Activated CD4-positive, alpha-beta memory T cell treated with anti-CD3 and anti-CD28 coated beads for 36 hours (primary cell): Measurements from ENCODE around the gene ZMYM1. TPM values are rescaled to one million over a fixed set of nuclear protein-coding genes. Genes with fewer than 3 reads are reported as not detected.
"Not testable (repeated sequence)": the region's sequence is repeated elsewhere in the genome, so short reads cannot be mapped to it uniquely, and the experiment has no call there.

Source experiments
- CTCF ChIA-PET: fragments of 350-600 bp; sonication (Branson Sonifier 250); formaldehyde crosslinking; loops from one replicate; lab custom pipeline; 2021; ENCODE audit warnings: antibody characterized with exemption, inconsistent platforms; lab: Charles Lee
- POLR2A ChIA-PET: fragments of 350-600 bp; sonication (Branson Sonifier 250); formaldehyde crosslinking; loops from one replicate; lab custom pipeline; 2021; ENCODE audit warnings: antibody characterized with exemption; lab: Charles Lee
- DNase-seq: peaks from one replicate; pipeline ENCODE4 v3.0.0-alpha.2; 2020
- H3K27ac Mint-ChIP-seq: one replicate; pipeline ENCODE4 v1.8.0; 2021; ENCODE audit warnings: mixed read lengths
- H3K27me3 Mint-ChIP-seq: one replicate; pipeline ENCODE4 v1.8.0; 2021; ENCODE audit warnings: mixed read lengths
- H3K36me3 Mint-ChIP-seq: one replicate; pipeline ENCODE4 v1.8.0; 2021; ENCODE audit warnings: mixed read lengths
- H3K4me1 Mint-ChIP-seq: one replicate; pipeline ENCODE4 v1.8.0; 2021; ENCODE audit warnings: low read depth, mixed read lengths
- H3K4me3 Mint-ChIP-seq: one replicate; pipeline ENCODE4 v1.8.0; 2021; ENCODE audit warnings: mild to moderate bottlenecking, mixed read lengths
- H3K9me3 Mint-ChIP-seq: one replicate; pipeline ENCODE4 v1.8.0; 2021; ENCODE audit warnings: mixed read lengths
- intact Hi-C: fragments of 100-400 bp; cut with micrococcal nuclease; formaldehyde crosslinking; loops from one replicate; pipeline ENCODE4 v1.15.1; 2023
- total RNA-seq, 2 experiments: library from RNA; stranded (reverse); gene quantifications; one replicate each; pipeline ENCODE4 v1.2.3, GENCODE V29; 2021

Gene ZMYM1
- total RNA-seq, 2 experiments from 2014 or later = 3.6 to 3.9 TPM

- intact Hi-C loops = no loop called here
- no peak for DNase-seq
- Mint-ChIP-seq H3K4me1 (peaks cover 33% of the 10 kb centered on the region), H3K9me3 (no peaks in the 10 kb centered on the region), H3K4me3 (peak overlapping the region; percentile 94), H3K27ac (peak overlapping the region; percentile 98), H3K27me3 (no peaks in the 10 kb centered on the region), H3K36me3 (no peaks in the 10 kb centered on the region)
- ChIA-PET CTCF (interaction anchor here (1.2 kb wide), 1 partner anchor 80 kb away, joined by 6 read pairs; no protein-coding TSS in a partner anchor), POLR2A (interaction anchor here (0.8 to 1.8 kb wide), 2 partner anchors 95 to 221 kb away, joined by 5 to 8 read pairs; partner anchors contain the start of genes SMIM12 and TMEM35B)
These were observed 1.1 kb downstream of the ZMYM1 start for GRCh38 chr1:35080171-35080854.

DNA sequence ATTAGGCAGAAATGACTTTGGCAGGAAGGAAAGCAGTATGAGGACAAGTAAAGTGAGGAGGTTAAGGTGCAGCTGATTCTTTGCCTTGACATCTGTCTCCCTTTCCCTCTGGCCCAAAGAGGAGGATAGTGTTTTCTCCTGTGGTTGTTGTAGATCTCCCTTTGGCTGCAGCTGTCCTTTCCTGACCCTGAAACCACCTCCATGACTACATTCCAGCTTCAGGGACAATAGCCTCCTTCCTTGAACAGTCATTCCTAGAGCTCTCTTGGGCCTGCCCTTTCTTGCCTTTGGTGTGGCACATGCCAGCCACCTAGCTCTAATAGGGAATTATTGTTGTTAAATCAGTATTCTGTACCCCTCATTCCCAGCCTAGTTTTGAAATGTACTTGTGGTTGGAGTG lies 6.2 kb downstream of the ZMYM1 start:
- POLR2A ChIA-PET = no interaction called here
- H3K27ac Mint-ChIP-seq = no peak overlapping the region
- no peaks in the 10 kb centered on the region for H3K36me3 Mint-ChIP-seq
- no peak overlapping the region for H3K4me3 Mint-ChIP-seq
- H3K9me3 Mint-ChIP-seq = no peaks in the 10 kb centered on the region
- peaks cover 25% of the 10 kb centered on the region for H3K4me1 Mint-ChIP-seq
- DNase-seq = no peak
- CTCF ChIA-PET = interaction anchor here (0.6 kb wide), 1 partner anchor 117 kb away, joined by 3 read pairs; no protein-coding TSS in a partner anchor
- H3K27me3 Mint-ChIP-seq = no peaks in the 10 kb centered on the region
- intact Hi-C loops = no loop called here

DNA sequence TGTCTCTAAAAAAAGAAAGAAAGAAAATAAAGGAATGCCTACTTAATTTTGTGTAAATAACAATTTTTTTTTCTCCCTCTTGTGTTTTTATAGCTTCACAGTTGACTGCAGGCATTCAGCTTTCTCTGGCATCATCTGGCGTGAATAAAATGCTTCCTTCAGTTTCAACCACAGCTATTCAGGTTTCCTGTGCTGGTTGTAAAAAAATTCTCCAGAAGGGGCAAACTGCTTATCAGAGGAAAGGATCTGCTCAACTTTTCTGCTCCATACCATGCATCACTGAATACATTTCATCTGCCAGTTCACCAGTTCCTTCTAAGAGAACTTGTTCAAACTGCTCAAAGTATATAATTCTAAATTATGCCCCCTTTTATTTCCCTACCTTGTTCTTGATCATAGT lies 18.0 kb downstream of the ZMYM1 start:
- no peak for DNase-seq
- Mint-ChIP-seq H3K27me3 (no peaks in the 10 kb centered on the region), H3K4me3 (no peak overlapping the region), H3K9me3 (no peaks in the 10 kb centered on the region), H3K36me3 (peaks cover 6% of the 10 kb centered on the region), H3K4me1 (peaks cover 7% of the 10 kb centered on the region), H3K27ac (no peak overlapping the region)
- POLR2A ChIA-PET = interaction anchor here (1.0 kb wide), 1 partner anchor 23 kb away, joined by 4 read pairs; no protein-coding TSS in a partner anchor
- CTCF ChIA-PET = no interaction called here
- intact Hi-C loops = no loop called here

GRCh38 chr1:35111106-35111505 lies 31.9 kb downstream of the ZMYM1 start:
- CTCF ChIA-PET = no interaction called here
- intact Hi-C loops = no loop called here
- H3K36me3 Mint-ChIP-seq = peaks cover 6% of the 10 kb centered on the region
- no peak for DNase-seq
- no peak overlapping the region for H3K27ac Mint-ChIP-seq
- POLR2A ChIA-PET = no interaction called here
- no peaks in the 10 kb centered on the region for H3K9me3 Mint-ChIP-seq
- peaks cover 5% of the 10 kb centered on the region for H3K4me1 Mint-ChIP-seq
- H3K4me3 Mint-ChIP-seq = no peak overlapping the region
- H3K27me3 Mint-ChIP-seq = no peaks in the 10 kb centered on the region

DNA sequence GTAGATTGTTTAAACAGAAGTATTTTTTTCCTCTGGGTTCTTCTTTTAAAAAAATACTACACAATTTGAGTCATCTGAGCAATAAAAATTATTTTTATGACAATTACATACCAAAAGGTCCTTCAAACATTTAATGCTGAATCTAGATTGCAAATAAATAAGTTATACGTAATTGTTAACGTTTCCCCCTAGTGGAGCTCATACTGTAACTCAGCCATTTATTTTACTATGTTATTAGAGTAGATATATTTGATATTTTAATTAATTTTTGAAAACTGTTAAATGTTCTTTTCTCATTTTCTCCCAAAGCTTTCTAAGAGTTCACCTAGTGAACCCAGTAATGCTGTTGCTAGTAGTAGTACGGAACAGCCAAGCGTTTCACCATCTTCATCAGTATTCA lies 33.5 kb downstream of the ZMYM1 start:
- intact Hi-C loops = no loop called here
- Mint-ChIP-seq H3K36me3 (peaks cover 6% of the 10 kb centered on the region), H3K4me1 (peaks cover 5% of the 10 kb centered on the region), H3K27me3 (no peaks in the 10 kb centered on the region), H3K27ac (no peak overlapping the region), H3K9me3 (no peaks in the 10 kb centered on the region), H3K4me3 (no peak overlapping the region)
- DNase-seq = no peak
- ChIA-PET CTCF (interaction anchor here (0.7 kb wide), 1 partner anchor 19 kb away, joined by 3 read pairs; no protein-coding TSS in a partner anchor), POLR2A (no interaction called here)

DNA sequence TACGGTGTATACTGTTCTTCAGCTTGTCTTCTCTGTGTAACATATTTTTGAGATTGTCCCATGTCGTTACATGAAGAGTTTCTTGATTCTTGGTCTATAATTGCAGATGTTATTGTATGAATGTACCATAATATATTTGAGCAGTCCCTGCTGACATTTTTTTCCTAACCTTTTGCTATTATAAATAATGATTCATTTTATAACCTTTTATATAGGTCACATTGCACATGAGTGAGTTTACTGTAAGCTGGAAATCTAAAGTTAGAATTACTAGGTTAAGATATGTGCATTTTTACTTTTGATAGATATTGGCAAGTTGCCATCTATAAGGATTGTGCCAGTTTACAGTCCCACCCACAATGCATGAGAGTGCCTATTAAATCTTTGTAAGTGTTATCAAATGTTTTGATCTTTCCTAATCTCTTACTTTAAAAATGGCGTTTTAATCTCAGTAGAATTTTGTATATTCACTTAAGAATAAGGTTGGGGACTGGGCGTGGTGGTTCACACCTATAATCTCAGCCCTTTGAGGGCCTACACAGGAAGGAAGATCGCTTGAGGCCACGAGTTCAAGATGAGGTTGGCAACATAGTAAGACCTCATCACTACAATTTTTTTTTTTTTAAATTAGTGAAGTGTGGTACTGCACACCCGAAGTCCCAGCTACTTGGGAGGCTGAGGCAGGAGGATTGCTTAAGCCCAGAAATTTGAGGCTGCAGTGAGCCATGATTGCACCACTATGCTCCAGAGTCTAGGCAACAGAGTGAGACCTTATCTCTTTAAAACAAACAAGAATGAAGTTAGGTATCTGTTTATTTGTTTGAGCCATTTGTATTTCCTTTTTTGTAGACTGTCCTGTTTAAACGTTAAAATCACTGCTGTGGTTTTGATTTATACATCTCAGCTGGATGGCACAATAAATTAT lies 36.5 kb downstream of the ZMYM1 start:
- Mint-ChIP-seq H3K27me3 (peaks cover 3% of the 10 kb centered on the region), H3K4me3 (no peak overlapping the region), H3K36me3 (peaks cover 6% of the 10 kb centered on the region), H3K4me1 (peaks cover 9% of the 10 kb centered on the region), H3K9me3 (no peaks in the 10 kb centered on the region), H3K27ac (no peak overlapping the region)
- ChIA-PET POLR2A (no interaction called here), CTCF (no interaction called here)
- no peak for DNase-seq
- intact Hi-C loops = no loop called here

- H3K9me3 Mint-ChIP-seq = peaks cover 3% of the 10 kb centered on the region
- intact Hi-C loops = no loop called here
- no peaks in the 10 kb centered on the region for H3K36me3 Mint-ChIP-seq
- peak; percentile 20 for DNase-seq
- CTCF ChIA-PET = no interaction called here
- peaks cover 11% of the 10 kb centered on the region for H3K4me1 Mint-ChIP-seq
- POLR2A ChIA-PET = interaction anchor here (1.4 kb wide), 1 partner anchor 23 kb away, joined by 4 read pairs; no protein-coding TSS in a partner anchor
- H3K4me3 Mint-ChIP-seq = peak overlapping the region; percentile 5
- H3K27ac Mint-ChIP-seq = no peak overlapping the region
- peaks cover 7% of the 10 kb centered on the region for H3K27me3 Mint-ChIP-seq
These were observed 41.4 kb downstream of the ZMYM1 start for GRCh38 chr1:35120458-35121133.

DNA sequence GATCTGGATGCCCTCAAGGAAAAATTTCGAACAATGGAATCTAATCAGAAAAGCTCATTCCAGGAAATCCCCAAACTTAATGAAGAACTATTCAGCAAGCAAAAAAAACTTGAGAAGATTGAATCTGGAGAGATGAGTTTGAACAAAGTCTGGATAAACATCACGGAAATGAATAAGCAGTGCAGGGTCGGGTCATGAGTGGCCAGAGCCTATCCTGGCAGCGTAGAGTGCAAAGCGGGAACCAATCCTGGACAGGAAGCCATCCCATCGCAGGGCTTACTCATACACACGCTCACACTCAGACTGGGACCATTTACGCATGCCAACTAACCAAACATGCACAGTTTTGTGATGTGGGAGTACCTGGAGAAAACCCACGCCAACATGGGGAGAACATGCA lies 43.1 kb downstream of the ZMYM1 start:
- no peak overlapping the region for H3K27ac Mint-ChIP-seq
- CTCF ChIA-PET = no interaction called here
- intact Hi-C loops = no loop called here
- DNase-seq = no peak
- POLR2A ChIA-PET = no interaction called here
- H3K9me3 Mint-ChIP-seq = peaks cover 10% of the 10 kb centered on the region
- H3K36me3 Mint-ChIP-seq = peaks cover 3% of the 10 kb centered on the region
- peaks cover 5% of the 10 kb centered on the region for H3K4me1 Mint-ChIP-seq
- peaks cover 7% of the 10 kb centered on the region for H3K27me3 Mint-ChIP-seq
- no peak overlapping the region for H3K4me3 Mint-ChIP-seq

GRCh38 chr1:35126546-35126945 lies 47.4 kb downstream of the ZMYM1 start:
- peaks cover under 1% of the 10 kb centered on the region for H3K4me1 Mint-ChIP-seq
- peaks cover 22% of the 10 kb centered on the region for H3K9me3 Mint-ChIP-seq
- H3K4me3 Mint-ChIP-seq = no peak overlapping the region
- intact Hi-C loops = no loop called here
- ChIA-PET POLR2A (no interaction called here), CTCF (no interaction called here)
- peaks cover 3% of the 10 kb centered on the region for H3K27me3 Mint-ChIP-seq
- H3K36me3 Mint-ChIP-seq = peaks cover 3% of the 10 kb centered on the region
- H3K27ac Mint-ChIP-seq = no peak overlapping the region
- no peak for DNase-seq

GRCh38 chr1:35129080-35129479 lies 49.9 kb downstream of the ZMYM1 start:
- ChIA-PET CTCF (no interaction called here), POLR2A (no interaction called here)
- intact Hi-C loops = no loop called here
- H3K27ac Mint-ChIP-seq = no peak overlapping the region
- H3K36me3 Mint-ChIP-seq = peaks cover 3% of the 10 kb centered on the region
- H3K4me1 Mint-ChIP-seq = no peaks in the 10 kb centered on the region
- no peak for DNase-seq
- H3K27me3 Mint-ChIP-seq = no peaks in the 10 kb centered on the region
- H3K4me3 Mint-ChIP-seq = no peak overlapping the region
- peaks cover 22% of the 10 kb centered on the region for H3K9me3 Mint-ChIP-seq

DNA sequence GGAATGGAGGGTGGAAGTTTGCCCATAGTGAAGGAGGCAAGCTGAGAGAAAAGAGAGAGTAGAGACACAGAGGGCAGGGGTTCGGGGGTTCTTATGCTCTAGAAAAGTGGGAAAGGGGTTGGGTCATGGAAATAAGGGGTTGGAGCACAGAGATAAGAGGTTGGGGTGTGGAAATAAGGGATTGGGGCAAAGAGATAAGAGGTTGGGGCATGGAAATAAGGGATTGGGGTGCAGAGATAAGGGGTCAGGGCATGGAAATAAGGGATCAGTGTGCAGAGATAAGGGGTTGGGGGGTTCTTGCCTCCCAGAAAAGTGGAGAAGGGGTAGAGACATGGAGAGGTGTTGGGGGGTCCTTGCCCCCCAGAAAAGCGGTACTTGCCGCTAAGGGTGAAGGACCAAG lies 57.6 kb downstream of the ZMYM1 start:
- Mint-ChIP-seq H3K9me3 (no peaks in the 10 kb centered on the region), H3K36me3 (no peaks in the 10 kb centered on the region), H3K4me3 (no peak overlapping the region), H3K4me1 (no peaks in the 10 kb centered on the region), H3K27ac (no peak overlapping the region), H3K27me3 (no peaks in the 10 kb centered on the region)
- CTCF ChIA-PET = no interaction called here
- intact Hi-C loops = no loop called here
- POLR2A ChIA-PET = no interaction called here
- DNase-seq = no peak

DNA sequence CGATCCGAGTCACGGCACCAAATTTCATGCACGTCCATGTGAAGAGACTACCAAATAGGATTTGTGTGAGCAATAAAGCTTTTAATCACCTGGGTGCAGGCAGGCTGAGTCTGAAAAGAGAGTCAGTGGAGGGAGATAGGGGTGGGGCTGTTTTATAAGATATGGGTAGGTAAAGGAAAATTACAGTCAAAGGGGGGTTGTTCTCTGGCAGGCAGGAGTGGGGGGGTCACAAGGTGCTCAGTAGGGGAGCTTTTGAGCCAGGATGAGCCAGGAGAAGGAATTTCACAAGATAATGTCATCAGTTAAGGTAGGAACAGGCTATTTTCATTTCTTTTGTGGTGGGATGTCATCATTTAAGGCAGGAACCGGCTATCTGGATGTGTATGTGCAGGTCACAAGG lies 58.4 kb downstream of the ZMYM1 start:
- POLR2A ChIA-PET, H3K4me3 Mint-ChIP-seq, H3K4me1 Mint-ChIP-seq, CTCF ChIA-PET, H3K9me3 Mint-ChIP-seq, DNase-seq, H3K27ac Mint-ChIP-seq, H3K27me3 Mint-ChIP-seq, H3K36me3 Mint-ChIP-seq, intact Hi-C loops: not testable (repeated sequence)
